IMR-90 (cell line): ENCODE data around the gene CCSER2. TPM values are rescaled to one million over a fixed set of nuclear protein-coding genes. Genes with fewer than 3 reads are reported as not detected.

Experiments used
- ATAC-seq: fragments of 200-7000 bp; cut with Tn5 transposase; 2 replicates; pipeline ENCODE4 v1.9.1; 2020; ENCODE audit warnings: low read depth, mild to moderate bottlenecking, moderate library complexity
- BruUV-seq: library from RNA; stranded (reverse); fragments of 400-500 nt; replicated peaks from 2 replicates; lab custom pipeline; 2021; lab: Mats Ljungman, UMichigan
- CTCF ChIA-PET: fragments of 300-600 bp; formaldehyde crosslinking; extraction: SDS; loops from one replicate; lab custom pipeline; 2021; ENCODE audit warnings: antibody characterized with exemption; lab: Yijun Ruan, JAX
- POLR2A ChIA-PET: fragments of 300-600 bp; sonication (Branson Sonifier 250); formaldehyde crosslinking; loops from one replicate; lab custom pipeline; 2022; ENCODE audit warnings: antibody characterized with exemption; ENCODE audit not compliant: unreplicated experiment; lab: Charles Lee
- DNase-seq: peaks from one replicate; pipeline ENCODE4 v3.0.0; 2013
- H2AFZ ChIP-seq: replicated peaks from 2 replicates; pipeline ENCODE3; 2013; ENCODE audit warnings: low read length, mild to moderate bottlenecking; ENCODE audit not compliant: poor library complexity
- H2AK5ac ChIP-seq: 2 replicates; pipeline ENCODE4 v1.6.1; 2013; ENCODE audit warnings: low read depth, low read length, inconsistent platforms
- H2AK9ac ChIP-seq: replicated peaks from 2 replicates; pipeline ENCODE3; 2013; ENCODE audit warnings: mild to moderate bottlenecking, low read depth, low read length, moderate library complexity; ENCODE audit not compliant: poor library complexity
- H2BK120ac ChIP-seq: 2 replicates; pipeline ENCODE4 v1.6.1; 2013; ENCODE audit warnings: low read depth, low read length, inconsistent platforms
- H2BK15ac ChIP-seq: 3 replicates; pipeline ENCODE4 v1.6.1; 2013; ENCODE audit warnings: low read depth, low read length, inconsistent platforms
- H2BK20ac ChIP-seq: 2 replicates; pipeline ENCODE4 v1.6.1; 2013; ENCODE audit warnings: low read depth, mild to moderate bottlenecking, inconsistent platforms, low read length, moderate library complexity
- H2BK5ac ChIP-seq: 2 replicates; pipeline ENCODE4 v1.6.1; 2013; ENCODE audit warnings: mild to moderate bottlenecking, low read depth, low read length, inconsistent platforms; ENCODE audit not compliant: poor library complexity, severe bottlenecking
- H3K14ac ChIP-seq: replicated peaks from 2 replicates; pipeline ENCODE4 v1.6.1; 2013; ENCODE audit warnings: low read depth, low read length, inconsistent platforms
- H3K18ac ChIP-seq: 2 replicates; pipeline ENCODE4 v1.6.1; 2013; ENCODE audit warnings: low read depth, low read length, control low read depth
- H3K23ac ChIP-seq: 2 replicates; pipeline ENCODE4 v1.6.1; 2013; ENCODE audit warnings: low read depth, low read length, inconsistent platforms
- H3K27ac ChIP-seq: 2 replicates; pipeline ENCODE4 v1.5.1; 2013; ENCODE audit warnings: mild to moderate bottlenecking, control low read depth, low read length; ENCODE audit not compliant: insufficient read depth
- H3K27me3 ChIP-seq: 2 replicates; pipeline ENCODE4 v1.6.1; 2013; ENCODE audit warnings: low read length; ENCODE audit not compliant: control insufficient read depth, insufficient read depth
- H3K36me3 ChIP-seq: 2 replicates; pipeline ENCODE4 v1.6.1; 2013; ENCODE audit warnings: low read length, mixed read lengths; ENCODE audit not compliant: control insufficient read depth, insufficient read depth
- H3K4ac ChIP-seq: 2 replicates; pipeline ENCODE4 v1.6.1; 2013; ENCODE audit warnings: low read depth, low read length, inconsistent platforms
- H3K4me1 ChIP-seq: 2 replicates; pipeline ENCODE4 v1.6.1; 2013; ENCODE audit warnings: low read length, mixed read lengths; ENCODE audit not compliant: control insufficient read depth, insufficient read depth
- H3K4me2 ChIP-seq: 2 replicates; pipeline ENCODE4 v1.6.1; 2013; ENCODE audit warnings: low read depth, mild to moderate bottlenecking, control low read depth, low read length, moderate library complexity
- H3K4me3 ChIP-seq: 2 replicates; pipeline ENCODE4 v1.5.1; 2013; ENCODE audit warnings: low read depth, mild to moderate bottlenecking, control low read depth, low read length, moderate library complexity; ENCODE audit not compliant: insufficient read depth
- H3K56ac ChIP-seq: 2 replicates; pipeline ENCODE4 v1.6.1; 2013; ENCODE audit warnings: low read length, inconsistent platforms; ENCODE audit not compliant: insufficient read depth; ENCODE audit errors: extremely low read depth
- H3K79me1 ChIP-seq, 2 experiments: 2 replicates each; pipeline ENCODE4 v1.6.1; 2013; ENCODE audit warnings: low read length in 2 of 2, inconsistent platforms in 1 of 2, low read depth in 1 of 2
- H3K9ac ChIP-seq: 2 replicates; pipeline ENCODE4 v1.6.1; 2013; ENCODE audit warnings: low read depth, low read length, control low read depth
- H3K9me1 ChIP-seq: 2 replicates; pipeline ENCODE4 v1.6.1; 2013; ENCODE audit warnings: low read length, inconsistent platforms; ENCODE audit not compliant: insufficient read depth
- H3K9me3 ChIP-seq: 2 replicates; pipeline ENCODE4 v1.6.1; 2013; ENCODE audit warnings: low read length; ENCODE audit not compliant: control insufficient read depth, insufficient read depth
- H4K20me1 ChIP-seq: 2 replicates; pipeline ENCODE4 v1.6.1; 2013; ENCODE audit warnings: low read length, inconsistent platforms; ENCODE audit not compliant: insufficient read depth
- H4K5ac ChIP-seq: 2 replicates; pipeline ENCODE4 v1.6.1; 2013; ENCODE audit warnings: mild to moderate bottlenecking, low read depth, low read length, control low read depth
- H4K8ac ChIP-seq, 2 experiments: 2 replicates each; pipeline ENCODE4 v1.6.1; 2013; ENCODE audit warnings: low read depth in 2 of 2, low read length in 2 of 2, control low read depth in 1 of 2, inconsistent platforms in 1 of 2
- H4K91ac ChIP-seq: 2 replicates; pipeline ENCODE4 v1.6.1; 2013; ENCODE audit warnings: low read depth, low read length, inconsistent platforms; ENCODE audit not compliant: insufficient read depth
- BHLHE40 ChIP-seq: fragments of 150-350 bp; IDR thresholded peaks from 2 replicates; pipeline ENCODE4 v1.6.1; 2016; ENCODE audit warnings: mild to moderate bottlenecking, low read depth, low read length
- CEBPB ChIP-seq: IDR thresholded peaks from 2 replicates; pipeline ENCODE4 v1.6.1; 2012; ENCODE audit warnings: low read depth, low read length, improper control_type of control experiment
- CHD1 ChIP-seq: IDR thresholded peaks from 2 replicates; pipeline ENCODE4 v1.6.1; 2012; ENCODE audit warnings: low read depth, low read length, improper control_type of control experiment
- FOS ChIP-seq: fragments of 150-350 bp; IDR thresholded peaks from 2 replicates; pipeline ENCODE4 v1.6.1; 2016; ENCODE audit warnings: low read depth, low read length
- MAFK ChIP-seq: IDR thresholded peaks from 2 replicates; pipeline ENCODE4 v1.6.1; 2012; ENCODE audit warnings: low read depth, low read length, improper control_type of control experiment
- MAZ ChIP-seq: IDR thresholded peaks from 2 replicates; pipeline ENCODE4 v1.6.1; 2012; ENCODE audit warnings: low read depth, mild to moderate bottlenecking, low read length, improper control_type of control experiment, moderate library complexity, borderline replicate concordance
- MXI1 ChIP-seq: IDR thresholded peaks from 2 replicates; pipeline ENCODE4 v1.6.1; 2012; ENCODE audit warnings: low read depth, mild to moderate bottlenecking, low read length, moderate library complexity, borderline replicate concordance
- NFE2L2 ChIP-seq: fragments of 150-350 bp; IDR thresholded peaks from 2 replicates; pipeline ENCODE4 v1.6.1; 2016; ENCODE audit warnings: low read depth, mild to moderate bottlenecking, low read length
- POLR2A ChIP-seq: IDR thresholded peaks from 2 replicates; pipeline ENCODE4 v1.6.1; 2012; ENCODE audit warnings: mild to moderate bottlenecking, low read depth, low read length
- RAD21 ChIP-seq: IDR thresholded peaks from 2 replicates; pipeline ENCODE4 v1.6.1; 2012; ENCODE audit warnings: low read length, improper control_type of control experiment
- RCOR1 ChIP-seq: IDR thresholded peaks from 2 replicates; pipeline ENCODE4 v1.6.1; 2012; ENCODE audit warnings: mild to moderate bottlenecking, low read length, improper control_type of control experiment; ENCODE audit not compliant: insufficient replicate concordance
- RFX5 ChIP-seq: IDR thresholded peaks from 2 replicates; pipeline ENCODE4 v1.8.0; 2012; ENCODE audit warnings: low read depth, mild to moderate bottlenecking, low read length, moderate library complexity
- SMC3 ChIP-seq: fragments of 150-350 bp; IDR thresholded peaks from 2 replicates; pipeline ENCODE4 v1.6.1; 2016; ENCODE audit warnings: low read depth, mild to moderate bottlenecking, antibody characterized with exemption, low read length, moderate library complexity
- WGBS, 2 experiments: methylation state at CpG; one replicate each; pipeline versions ENCODE4 v1.1.5 to v1.1.7; 2013; ENCODE audit warnings: missing lambda C conversion rate in 2 of 2; ENCODE audit not compliant: insufficient read length in 1 of 2; ENCODE audit errors: extremely low coverage in 2 of 2; 5-methylcytosine and 5-hydroxymethylcytosine counted together
- dilution Hi-C: fragments of 300-500 bp; cut with HindIII; formaldehyde crosslinking; loops from one replicate; pipeline ENCODE4 v1.14.3; 2018; ENCODE audit warnings: low sequenced_read_pairs; ENCODE audit not compliant: unreplicated experiment
- in situ Hi-C: fragments of 300-500 bp; cut with MboI; formaldehyde crosslinking; loops from 3 replicates; pipeline ENCODE4 v1.14.3; 2019; ENCODE audit warnings: low sequenced_read_pairs, inconsistent platforms, mixed read lengths
- intact Hi-C: fragments of 100-400 bp; cut with micrococcal nuclease; formaldehyde crosslinking; loops from 2 replicates; pipeline ENCODE4 v1.10.0; 2022
- polyA plus RNA-seq, 3 experiments: library from polyadenylated mRNA; depleted of rRNA; stranded (reverse); fragments of >200 nt; gene quantifications; 2 replicates each; pipeline ENCODE4 v1.2.3, GENCODE V29; 2012; ENCODE audit warnings: low replicate concordance in 1 of 3
- total RNA-seq: library from RNA; depleted of rRNA; stranded (reverse); fragments of >200 nt; gene quantifications from 2 replicates; pipeline ENCODE4 v1.2.3, GENCODE V29; 2012
- TF ChIP-seq, protein P1 (sequence below): conservative IDR thresholded peaks from 2 replicates; pipeline ENCODE4 v1.5.1; 2012; ENCODE audit warnings: mild to moderate bottlenecking, low read depth, low read length, improper control_type of control experiment
- TF ChIP-seq, protein P2 (sequence below): fragments of 150-350 bp; IDR thresholded peaks from 2 replicates; pipeline ENCODE4 v1.6.1; 2017; ENCODE audit warnings: mild to moderate bottlenecking, antibody characterized with exemption, low read length, low read depth
- TF ChIP-seq, protein P3 (sequence below): fragments of 150-350 bp; IDR thresholded peaks from 2 replicates; pipeline ENCODE4 v1.6.1; 2016; ENCODE audit warnings: low read depth, mild to moderate bottlenecking, low read length, moderate library complexity, borderline replicate concordance

CCSER2 gene
- total and polyA plus RNA-seq, 2 of the 4 experiments (the other 2 are of a cell fraction) = 20.4 to 31.7 TPM

DNA sequence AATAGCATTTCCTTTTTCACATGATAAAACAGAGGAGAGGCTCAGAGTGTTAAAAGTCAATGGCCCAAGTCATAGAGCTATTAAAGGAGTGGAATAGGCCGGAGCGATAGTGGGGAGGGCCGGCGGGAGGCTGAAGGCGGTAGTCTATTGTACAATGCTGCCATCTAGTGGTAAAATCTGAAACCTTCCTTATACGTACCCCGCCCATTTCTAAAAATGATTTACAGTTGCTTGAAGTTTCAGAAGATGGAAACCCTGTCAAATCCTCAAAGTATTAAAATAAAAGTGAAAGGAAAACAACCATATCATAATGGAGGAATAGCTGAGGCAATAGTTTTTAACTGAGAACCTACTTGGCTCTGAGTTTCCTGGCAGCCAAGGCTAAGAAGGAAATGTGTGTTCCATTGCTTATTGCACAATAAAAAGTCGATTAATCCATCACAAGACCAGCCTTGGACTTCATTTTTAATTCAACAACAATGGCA, 209.1 kb downstream of the CCSER2 start:
- H2AFZ ChIP-seq = no peak overlapping the region
- no peaks in the 10 kb centered on the region for H4K20me1 ChIP-seq
- H2AK9ac ChIP-seq = no peak overlapping the region
- H3K36me3 ChIP-seq = no peaks in the 10 kb centered on the region
- H2BK5ac ChIP-seq = no peak overlapping the region
- intact Hi-C loops (loop anchor here (1.0 to 2.0 kb wide), 4 partner anchors 162 to 389 kb away; no protein-coding TSS in a partner anchor), in situ Hi-C loops (loop anchor here (10.0 kb wide), 1 partner anchor 393 kb away; no protein-coding TSS in a partner anchor), dilution Hi-C loops (no loop called here)
- no peak overlapping the region for H2BK15ac ChIP-seq
- CTCF ChIA-PET = interaction anchor here (0.6 to 4.5 kb wide), 25 partner anchors 11 to 389 kb away, joined by 3 to 54 read pairs (median 4); partner anchors contain the start of gene CCSER2
- no peak overlapping the region for H3K23ac ChIP-seq
- no peak overlapping the region for H4K91ac ChIP-seq
- WGBS, 2 experiments = no CpG with 5 or more reads among the region's 8 CpGs
- H2BK120ac ChIP-seq = no peak overlapping the region
- H3K9me3 ChIP-seq = no peaks in the 10 kb centered on the region
- H3K56ac ChIP-seq = no peak overlapping the region
- no peak overlapping the region for H3K18ac ChIP-seq
- peak; percentile 59 for DNase-seq
- TF ChIP-seq, protein P1, sequence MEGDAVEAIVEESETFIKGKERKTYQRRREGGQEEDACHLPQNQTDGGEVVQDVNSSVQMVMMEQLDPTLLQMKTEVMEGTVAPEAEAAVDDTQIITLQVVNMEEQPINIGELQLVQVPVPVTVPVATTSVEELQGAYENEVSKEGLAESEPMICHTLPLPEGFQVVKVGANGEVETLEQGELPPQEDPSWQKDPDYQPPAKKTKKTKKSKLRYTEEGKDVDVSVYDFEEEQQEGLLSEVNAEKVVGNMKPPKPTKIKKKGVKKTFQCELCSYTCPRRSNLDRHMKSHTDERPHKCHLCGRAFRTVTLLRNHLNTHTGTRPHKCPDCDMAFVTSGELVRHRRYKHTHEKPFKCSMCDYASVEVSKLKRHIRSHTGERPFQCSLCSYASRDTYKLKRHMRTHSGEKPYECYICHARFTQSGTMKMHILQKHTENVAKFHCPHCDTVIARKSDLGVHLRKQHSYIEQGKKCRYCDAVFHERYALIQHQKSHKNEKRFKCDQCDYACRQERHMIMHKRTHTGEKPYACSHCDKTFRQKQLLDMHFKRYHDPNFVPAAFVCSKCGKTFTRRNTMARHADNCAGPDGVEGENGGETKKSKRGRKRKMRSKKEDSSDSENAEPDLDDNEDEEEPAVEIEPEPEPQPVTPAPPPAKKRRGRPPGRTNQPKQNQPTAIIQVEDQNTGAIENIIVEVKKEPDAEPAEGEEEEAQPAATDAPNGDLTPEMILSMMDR = peak; percentile 92
- TF ChIP-seq RAD21 (peak; percentile 95), BHLHE40 (no peak), MAFK (no peak), CEBPB (peak; percentile 86), NFE2L2 (no peak), RFX5 (no peak), SMC3 (peak; percentile 92), FOS (no peak), POLR2A (no peak), CHD1 (no peak), MXI1 (no peak), MAZ (peak; percentile 69; the same call in 1 of the 2 replicates), RCOR1 (no peak)
- TF ChIP-seq, protein P2, sequence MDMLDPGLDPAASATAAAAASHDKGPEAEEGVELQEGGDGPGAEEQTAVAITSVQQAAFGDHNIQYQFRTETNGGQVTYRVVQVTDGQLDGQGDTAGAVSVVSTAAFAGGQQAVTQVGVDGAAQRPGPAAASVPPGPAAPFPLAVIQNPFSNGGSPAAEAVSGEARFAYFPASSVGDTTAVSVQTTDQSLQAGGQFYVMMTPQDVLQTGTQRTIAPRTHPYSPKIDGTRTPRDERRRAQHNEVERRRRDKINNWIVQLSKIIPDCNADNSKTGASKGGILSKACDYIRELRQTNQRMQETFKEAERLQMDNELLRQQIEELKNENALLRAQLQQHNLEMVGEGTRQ = no peak
- TF ChIP-seq, protein P3, sequence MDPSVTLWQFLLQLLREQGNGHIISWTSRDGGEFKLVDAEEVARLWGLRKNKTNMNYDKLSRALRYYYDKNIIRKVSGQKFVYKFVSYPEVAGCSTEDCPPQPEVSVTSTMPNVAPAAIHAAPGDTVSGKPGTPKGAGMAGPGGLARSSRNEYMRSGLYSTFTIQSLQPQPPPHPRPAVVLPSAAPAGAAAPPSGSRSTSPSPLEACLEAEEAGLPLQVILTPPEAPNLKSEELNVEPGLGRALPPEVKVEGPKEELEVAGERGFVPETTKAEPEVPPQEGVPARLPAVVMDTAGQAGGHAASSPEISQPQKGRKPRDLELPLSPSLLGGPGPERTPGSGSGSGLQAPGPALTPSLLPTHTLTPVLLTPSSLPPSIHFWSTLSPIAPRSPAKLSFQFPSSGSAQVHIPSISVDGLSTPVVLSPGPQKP = no peak
- no peak overlapping the region for H2BK20ac ChIP-seq
- H3K27me3 ChIP-seq = no peaks in the 10 kb centered on the region
- H4K8ac ChIP-seq = no peak overlapping the region
- H3K4me1 ChIP-seq = peaks cover 8% of the 10 kb centered on the region
- POLR2A ChIA-PET = no interaction called here
- H3K9me1 ChIP-seq = peaks cover 2% of the 10 kb centered on the region; the same call in 1 of the 2 replicates
- ATAC-seq = peak; percentile 63
- no TSS peak for BruUV-seq
- no peak overlapping the region for H3K4me3 ChIP-seq
- H3K27ac ChIP-seq = no peak overlapping the region
- no peak overlapping the region for H3K4ac ChIP-seq
- H2AK5ac ChIP-seq = no peak overlapping the region
- H4K5ac ChIP-seq = no peak overlapping the region
- H3K14ac ChIP-seq = no peak overlapping the region
- H3K4me2 ChIP-seq = peak overlapping the region; percentile 25; the same call in 1 of the 2 replicates
- no peaks in the 10 kb centered on the region for H3K79me1 ChIP-seq
- H3K9ac ChIP-seq = no peak overlapping the region
